Measurements from ENCODE around the gene PIP5K1C. TPM values are rescaled to one million over a fixed set of nuclear protein-coding genes. Genes with fewer than 3 reads are reported as not detected.

Gene PIP5K1C, protein sequence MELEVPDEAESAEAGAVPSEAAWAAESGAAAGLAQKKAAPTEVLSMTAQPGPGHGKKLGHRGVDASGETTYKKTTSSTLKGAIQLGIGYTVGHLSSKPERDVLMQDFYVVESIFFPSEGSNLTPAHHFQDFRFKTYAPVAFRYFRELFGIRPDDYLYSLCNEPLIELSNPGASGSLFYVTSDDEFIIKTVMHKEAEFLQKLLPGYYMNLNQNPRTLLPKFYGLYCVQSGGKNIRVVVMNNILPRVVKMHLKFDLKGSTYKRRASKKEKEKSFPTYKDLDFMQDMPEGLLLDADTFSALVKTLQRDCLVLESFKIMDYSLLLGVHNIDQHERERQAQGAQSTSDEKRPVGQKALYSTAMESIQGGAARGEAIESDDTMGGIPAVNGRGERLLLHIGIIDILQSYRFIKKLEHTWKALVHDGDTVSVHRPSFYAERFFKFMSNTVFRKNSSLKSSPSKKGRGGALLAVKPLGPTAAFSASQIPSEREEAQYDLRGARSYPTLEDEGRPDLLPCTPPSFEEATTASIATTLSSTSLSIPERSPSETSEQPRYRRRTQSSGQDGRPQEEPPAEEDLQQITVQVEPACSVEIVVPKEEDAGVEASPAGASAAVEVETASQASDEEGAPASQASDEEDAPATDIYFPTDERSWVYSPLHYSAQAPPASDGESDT
- total RNA-seq, result 100 to 1,000 TPM in 1 of 5 donors, 10 to 100 TPM in 4; 15.1 to 164 (median 36.8) TPM
- 10 to 100 TPM in 2 of 3 donors, 1 to 10 TPM in 1; 8.6 to 18.5 (median 12.5) TPM for polyA plus RNA-seq
- long read RNA-seq, donor 1, full-length matches to known transcripts, result 1 of 18 reads
- long read RNA-seq, donor 1, partial matches to known transcripts, result 17 of 18 reads
- long read RNA-seq, donor 1, other reads (novel, unspliced or antisense), result 0 of 18 reads
- long read RNA-seq, donor 2, partial matches to known transcripts, result 0 of 4 reads
- long read RNA-seq, donor 2, other reads (novel, unspliced or antisense), result 0 of 4 reads
- long read RNA-seq, donor 3, partial matches to known transcripts, result 0 of 19 reads
- long read RNA-seq, donor 3, other reads (novel, unspliced or antisense), result 18 of 19 reads
- long read RNA-seq, donor 4, result 0 reads
- long read RNA-seq, donor 5, full-length matches to known transcripts, result 2 of 13 reads
- long read RNA-seq, donor 5, partial matches to known transcripts, result 11 of 13 reads
- long read RNA-seq, donor 5, other reads (novel, unspliced or antisense), result 0 of 13 reads
- long read RNA-seq, donor 6, full-length matches to known transcripts, result 2 of 2 reads
- long read RNA-seq, donor 6, partial matches to known transcripts, result 0 of 2 reads
- long read RNA-seq, donor 6, other reads (novel, unspliced or antisense), result 0 of 2 reads
- long read RNA-seq, donor 7, partial matches to known transcripts, result 6 of 10 reads
- long read RNA-seq, donor 7, other reads (novel, unspliced or antisense), result 0 of 10 reads
- long read RNA-seq, donor 8, full-length matches to known transcripts, result 2 of 2 reads
- long read RNA-seq, donor 8, partial matches to known transcripts, result 0 of 2 reads
- long read RNA-seq, donor 8, other reads (novel, unspliced or antisense), result 0 of 2 reads
- long read RNA-seq, donor 9, partial matches to known transcripts, result 8 of 10 reads
- long read RNA-seq, donor 9, other reads (novel, unspliced or antisense), result 0 of 10 reads
- long read RNA-seq, donor 10, partial matches to known transcripts, result 0 of 2 reads
- long read RNA-seq, donor 10, other reads (novel, unspliced or antisense), result 0 of 2 reads

DNA sequence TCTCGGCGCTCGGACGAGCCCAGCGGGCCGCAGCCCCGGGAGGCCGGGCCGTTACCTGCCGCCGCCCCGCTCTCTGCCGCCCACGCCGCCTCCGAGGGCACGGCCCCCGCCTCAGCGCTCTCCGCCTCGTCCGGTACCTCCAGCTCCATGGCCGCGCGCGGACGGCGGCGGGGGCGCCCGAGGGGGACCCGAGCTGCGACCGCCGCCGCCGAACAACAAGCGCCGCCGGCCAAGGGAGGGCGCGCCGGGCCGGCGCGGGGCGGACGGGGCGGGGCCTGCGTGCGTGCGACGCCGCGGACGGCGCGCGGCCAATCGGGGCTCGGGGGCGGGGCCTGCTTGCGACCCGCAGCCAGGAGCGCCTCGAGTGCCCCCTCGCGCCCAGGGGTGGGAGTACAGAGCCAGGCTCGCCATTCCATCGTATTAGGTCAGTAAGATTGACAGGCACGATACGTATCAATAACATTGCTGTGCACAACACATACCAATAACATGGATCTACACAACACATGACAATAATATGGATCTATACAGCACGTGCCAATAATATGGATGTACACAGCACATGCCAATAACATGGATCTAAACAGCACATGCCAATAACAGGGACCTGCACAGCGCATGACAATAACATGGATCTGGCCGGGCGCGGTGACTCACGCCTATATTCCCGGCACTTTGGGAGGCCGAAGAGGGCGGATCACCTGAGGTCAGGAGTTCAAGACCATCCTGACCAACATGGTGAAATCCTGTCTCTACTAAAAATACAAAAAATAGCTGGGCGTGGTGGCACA, at the start of gene PIP5K1C:
PIP5K1C (minus strand) TSS at position 227 of the 791 bp plus-strand sequence; CDS start at position 149, 78 bp downstream.
- no peaks in the 10 kb centered on the region for H3K9me3 ChIP-seq
- 3 to 8% (median 4%) methylated on average over 21 to 82 of the region's 82 CpGs for WGBS, 5 donors
- peak within 1 kb of the TSS; percentile 95 to 99 (median 96) for H3K4me3 ChIP-seq
- H3K27me3 ChIP-seq, result peaks cover 0 to 9% (median 0%) of the 10 kb centered on the region in 3 donors
- peak within 1 kb of the TSS; percentile 66 to 95 (median 83) for H3K27ac ChIP-seq
- intact Hi-C loops (cut with DNase I; ENCODE audit: low total_unique reads), result loop anchor here (5.0 kb wide), 1 partner anchor 33 kb away; no protein-coding TSS in a partner anchor
- H3K4me1 ChIP-seq, result peaks cover 15 to 52% (median 34%) of the 10 kb centered on the region in 4 donors
- TF ChIP-seq, protein P1, sequence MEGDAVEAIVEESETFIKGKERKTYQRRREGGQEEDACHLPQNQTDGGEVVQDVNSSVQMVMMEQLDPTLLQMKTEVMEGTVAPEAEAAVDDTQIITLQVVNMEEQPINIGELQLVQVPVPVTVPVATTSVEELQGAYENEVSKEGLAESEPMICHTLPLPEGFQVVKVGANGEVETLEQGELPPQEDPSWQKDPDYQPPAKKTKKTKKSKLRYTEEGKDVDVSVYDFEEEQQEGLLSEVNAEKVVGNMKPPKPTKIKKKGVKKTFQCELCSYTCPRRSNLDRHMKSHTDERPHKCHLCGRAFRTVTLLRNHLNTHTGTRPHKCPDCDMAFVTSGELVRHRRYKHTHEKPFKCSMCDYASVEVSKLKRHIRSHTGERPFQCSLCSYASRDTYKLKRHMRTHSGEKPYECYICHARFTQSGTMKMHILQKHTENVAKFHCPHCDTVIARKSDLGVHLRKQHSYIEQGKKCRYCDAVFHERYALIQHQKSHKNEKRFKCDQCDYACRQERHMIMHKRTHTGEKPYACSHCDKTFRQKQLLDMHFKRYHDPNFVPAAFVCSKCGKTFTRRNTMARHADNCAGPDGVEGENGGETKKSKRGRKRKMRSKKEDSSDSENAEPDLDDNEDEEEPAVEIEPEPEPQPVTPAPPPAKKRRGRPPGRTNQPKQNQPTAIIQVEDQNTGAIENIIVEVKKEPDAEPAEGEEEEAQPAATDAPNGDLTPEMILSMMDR (IDR thresholded peaks at IDR 0.05), result peak in 5 of 7 experiments; percentile 48 to 82 (median 78)
- TF ChIP-seq POLR2A (IDR thresholded peaks at IDR 0.05) (no peak), POLR2AphosphoS5 (IDR thresholded peaks at IDR 0.05) (peak; percentile 8 to 46 (median 9))
- H3K36me3 ChIP-seq, result peaks cover 0 to 8% (median 7%) of the 10 kb centered on the region in 4 donors
- peak; percentile 94 to 97 for DNase-seq

DNA sequence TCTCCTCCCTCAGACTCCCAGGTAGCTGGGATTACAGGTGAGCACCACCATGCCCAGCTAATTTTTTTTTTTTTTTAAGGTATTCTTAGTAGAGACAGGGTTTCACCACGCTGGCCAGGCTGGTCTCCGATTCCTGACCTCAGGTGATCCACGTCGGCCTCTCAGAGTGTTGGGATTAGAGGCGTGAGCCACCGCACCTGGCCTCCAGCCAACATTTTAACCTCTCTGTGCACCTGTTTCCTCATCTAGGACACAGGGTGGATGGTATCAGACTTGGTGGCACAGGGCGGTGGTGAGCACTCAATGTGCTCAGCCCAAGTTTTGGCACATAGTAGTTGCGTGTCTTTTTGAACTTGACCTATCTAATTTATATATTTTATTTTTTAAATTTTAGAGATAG, 48.7 kb upstream of the PIP5K1C start:
- WGBS, 5 donors, result 37 to 53% (median 50%) methylated on average over 8 of the region's 8 CpGs
- Histone ChIP-seq H3K4me3 (no peak overlapping the region), H3K27ac (no peak overlapping the region), H3K4me1 (no peaks in the 10 kb centered on the region), H3K36me3 (peaks cover 33 to 86% (median 77%) of the 10 kb centered on the region in 4 donors), H3K27me3 (peaks cover 0 to 18% (median 0%) of the 10 kb centered on the region in 3 donors), H3K9me3 (no peaks in the 10 kb centered on the region)
- peak in 1 of 2 donors; percentile 64 for DNase-seq
- intact Hi-C loops (cut with DNase I; ENCODE audit: low total_unique reads), result no loop called here
- no peak for TF ChIP-seq EP300 (IDR thresholded peaks at IDR 0.05)
- peak in 1 of 3 donors; percentile 54 for TF ChIP-seq POLR2AphosphoS5 (IDR thresholded peaks at IDR 0.05)

DNA sequence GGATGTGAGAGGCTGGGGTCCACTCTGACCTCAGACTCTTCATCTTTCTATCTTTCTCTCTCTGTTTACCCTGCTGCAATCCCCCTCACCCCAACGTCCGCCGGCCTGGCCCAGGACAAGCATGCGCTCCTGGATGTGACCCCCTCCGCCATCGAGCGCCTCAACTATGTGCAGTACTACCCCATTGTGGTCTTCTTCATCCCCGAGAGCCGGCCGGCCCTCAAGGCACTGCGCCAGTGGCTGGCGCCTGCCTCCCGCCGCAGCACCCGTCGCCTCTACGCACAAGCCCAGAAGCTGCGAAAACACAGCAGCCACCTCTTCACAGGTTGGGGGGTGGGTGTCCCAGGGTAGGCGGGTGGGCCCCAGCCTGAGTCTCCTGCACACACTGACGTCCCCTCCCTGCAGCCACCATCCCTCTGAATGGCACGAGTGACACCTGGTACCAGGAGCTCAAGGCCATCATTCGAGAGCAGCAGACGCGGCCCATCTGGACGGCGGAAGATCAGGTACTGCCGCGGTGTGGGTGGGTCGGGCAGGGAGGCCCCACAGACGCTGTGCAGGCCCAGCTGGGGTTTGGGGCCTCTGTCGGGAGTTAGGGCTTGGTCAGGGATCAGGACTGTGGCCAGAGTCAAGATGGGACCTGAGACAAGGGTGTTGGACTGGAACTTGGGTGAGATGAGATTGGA, 46.2 kb upstream of the PIP5K1C start:
- TF ChIP-seq EP300 (IDR thresholded peaks at IDR 0.05) (no peak), POLR2AphosphoS5 (IDR thresholded peaks at IDR 0.05) (no peak), POLR2A (IDR thresholded peaks at IDR 0.05) (no peak)
- TF ChIP-seq, protein P1 (IDR thresholded peaks at IDR 0.05), result no peak
- no peak overlapping the region for H3K27ac ChIP-seq
- H3K4me1 ChIP-seq, result no peaks in the 10 kb centered on the region
- peaks cover 12 to 83% (median 68%) of the 10 kb centered on the region in 4 donors for H3K36me3 ChIP-seq
- 73 to 82% (median 80%) methylated on average over 28 to 31 of the region's 31 CpGs for WGBS, 5 donors
- intact Hi-C loops (cut with DNase I; ENCODE audit: low total_unique reads), result no loop called here
- DNase-seq, result no peak
- H3K27me3 ChIP-seq, result peaks cover 0 to 18% (median 0%) of the 10 kb centered on the region in 3 donors
- H3K4me3 ChIP-seq, result no peak overlapping the region
- no peaks in the 10 kb centered on the region for H3K9me3 ChIP-seq
